WERI-Rb-1 (cell line): ENCODE data around the gene SSH3.
"Not testable (repeated sequence)": the region's sequence is repeated elsewhere in the genome, so short reads cannot be mapped to it uniquely, and the experiment has no call there.

Experiments used
- DNase-seq: peaks from one replicate; pipeline ENCODE4 v3.0.0-alpha.2; 2020
- H3K27ac ChIP-seq: fragments of 250-450 bp; sonication (Bioruptor Pico); 2 replicates; pipeline ENCODE4 v1.5.1; 2020; ENCODE audit warnings: mild to moderate bottlenecking, moderate library complexity
- H3K27me3 ChIP-seq: fragments of 250-450 bp; sonication (Bioruptor Pico); 2 replicates; pipeline ENCODE4 v1.5.1; 2021; ENCODE audit warnings: mild to moderate bottlenecking, low read depth, moderate library complexity; ENCODE audit not compliant: insufficient read depth, severe bottlenecking
- H3K36me3 ChIP-seq: fragments of 250-450 bp; sonication (Bioruptor Pico); 2 replicates; pipeline ENCODE4 v1.5.1; 2020; ENCODE audit warnings: mild to moderate bottlenecking, moderate library complexity
- H3K4me3 ChIP-seq: 2 replicates; pipeline ENCODE4 v1.5.1; 2011; ENCODE audit warnings: low read depth, mild to moderate bottlenecking, control low read depth, low read length
- H3K9me3 ChIP-seq: fragments of 250-450 bp; sonication (Bioruptor Pico); 2 replicates; pipeline ENCODE4 v1.5.1; 2021; ENCODE audit warnings: mild to moderate bottlenecking, moderate library complexity; ENCODE audit not compliant: severe bottlenecking
- CTCF ChIP-seq: IDR thresholded peaks from 2 replicates; pipeline ENCODE4 v1.5.1; 2011; ENCODE audit warnings: low read depth, mild to moderate bottlenecking, control low read depth, inconsistent platforms, low read length

SSH3 gene

DNA sequence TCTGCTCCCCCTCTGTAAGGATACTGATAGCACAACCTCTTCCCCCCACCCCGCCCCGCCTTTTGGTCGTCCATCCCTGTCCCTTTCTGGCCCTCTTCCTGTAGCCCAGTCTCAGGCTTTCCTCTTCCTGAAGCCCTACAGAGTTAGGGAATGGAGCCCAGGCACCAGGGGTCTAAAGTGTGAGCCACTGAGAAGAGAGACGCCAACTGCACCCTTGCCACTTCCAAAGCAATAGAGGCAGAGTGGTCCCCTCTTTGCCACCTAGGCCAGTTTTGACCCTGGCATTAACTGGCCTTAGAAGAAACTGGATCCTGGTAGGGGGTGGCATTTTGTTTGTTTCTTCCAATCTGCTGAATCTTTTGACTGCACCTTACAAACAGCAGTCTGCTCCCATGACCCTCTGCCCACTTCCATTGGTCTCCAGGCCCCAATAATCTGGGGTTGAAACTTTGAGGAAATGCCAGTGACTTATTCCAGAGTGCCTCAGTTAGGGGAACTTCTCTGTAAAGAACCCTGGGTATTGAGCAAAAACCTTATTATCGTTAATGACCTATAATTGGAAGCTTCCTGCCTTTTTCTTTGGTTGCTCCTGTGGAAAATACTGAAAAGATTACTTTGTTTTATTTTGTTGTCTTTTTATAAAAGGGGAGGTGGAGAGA lies 46.7 kb upstream of the SSH3 start:
- no peaks in the 10 kb centered on the region for H3K9me3 ChIP-seq
- H3K4me3 ChIP-seq: no peak overlapping the region
- no peak overlapping the region for H3K27ac ChIP-seq
- no peak for TF ChIP-seq CTCF
- H3K36me3 ChIP-seq: peaks cover 54% of the 10 kb centered on the region
- DNase-seq: no peak
- H3K27me3 ChIP-seq: no peaks in the 10 kb centered on the region

GRCh38 chr11:67260406-67260805 lies 42.9 kb upstream of the SSH3 start:
- Histone ChIP-seq H3K4me3 (no peak overlapping the region), H3K27ac (no peak overlapping the region), H3K36me3 (peaks cover 16% of the 10 kb centered on the region), H3K27me3 (no peaks in the 10 kb centered on the region), H3K9me3 (no peaks in the 10 kb centered on the region)
- DNase-seq: no peak
- TF ChIP-seq CTCF: no peak

DNA sequence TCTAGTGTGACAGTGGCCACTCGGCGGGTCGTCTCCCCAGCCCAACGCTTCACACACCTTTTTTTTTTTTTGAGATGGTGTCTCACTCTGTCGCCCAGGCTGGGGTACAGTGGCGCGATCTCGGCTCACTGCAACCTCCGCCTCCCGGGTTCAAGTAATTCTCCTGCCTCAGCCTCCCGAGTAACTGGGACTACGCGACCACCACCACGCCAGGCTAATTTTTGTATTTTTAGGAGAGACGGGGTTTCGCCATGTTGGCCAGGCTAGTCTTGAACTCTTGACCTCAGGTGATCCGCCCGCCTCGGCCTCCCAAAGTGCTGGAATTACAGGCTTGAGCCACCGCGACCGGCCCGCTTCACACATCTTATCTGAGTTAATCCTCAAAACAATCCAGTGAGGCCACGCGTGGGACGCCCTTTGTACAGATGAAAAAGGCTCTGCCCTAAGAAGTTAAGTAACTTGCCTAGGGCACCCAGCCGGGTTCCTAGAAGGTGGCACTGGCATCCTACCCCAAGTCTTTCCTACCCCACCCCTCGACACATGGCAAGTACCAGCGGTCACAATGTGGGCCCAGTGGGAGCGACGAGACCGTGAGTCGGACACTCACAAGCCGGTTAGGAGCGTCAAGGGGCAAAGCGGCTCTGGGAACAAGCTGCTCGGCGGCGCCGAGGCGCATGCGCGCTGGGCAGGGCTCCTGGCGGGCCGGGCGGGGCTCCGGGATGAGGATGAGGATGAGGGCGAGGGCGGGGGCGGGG lies 42.3 kb upstream of the SSH3 start:
- DNase-seq: peak; percentile 79
- peaks cover 11% of the 10 kb centered on the region for H3K36me3 ChIP-seq
- peak overlapping the region; percentile 39 for H3K4me3 ChIP-seq
- not testable (repeated sequence) for H3K9me3 ChIP-seq, H3K27me3 ChIP-seq
- 0 out of 2 replicates have a peak overlapping the region, but pooled peaks have one; percentile 9 for H3K27ac ChIP-seq

DNA sequence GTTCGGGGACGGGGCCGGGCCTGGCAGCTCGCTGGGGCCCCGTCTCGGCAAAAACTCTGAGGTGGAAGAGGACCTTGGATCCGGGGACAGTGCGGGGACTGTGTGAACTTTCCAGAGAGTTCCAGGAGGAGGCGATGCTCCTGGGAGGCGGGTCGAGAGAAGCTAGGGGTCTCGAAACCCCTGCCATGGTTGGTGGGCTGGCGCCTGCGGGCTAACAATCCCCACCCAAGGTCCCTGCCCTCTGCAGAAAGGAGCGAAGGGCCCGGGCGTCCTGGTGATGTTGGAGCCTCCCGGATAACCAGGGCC lies 41.7 kb upstream of the SSH3 start:
- Histone ChIP-seq H3K27me3 (no peaks in the 10 kb centered on the region), H3K4me3 (peak overlapping the region; percentile 39; the same call in 1 of the 2 replicates), H3K27ac (no peak overlapping the region), H3K36me3 (peaks cover 7% of the 10 kb centered on the region), H3K9me3 (no peaks in the 10 kb centered on the region)
- no peak for DNase-seq
- peak; percentile 46 for TF ChIP-seq CTCF

DNA sequence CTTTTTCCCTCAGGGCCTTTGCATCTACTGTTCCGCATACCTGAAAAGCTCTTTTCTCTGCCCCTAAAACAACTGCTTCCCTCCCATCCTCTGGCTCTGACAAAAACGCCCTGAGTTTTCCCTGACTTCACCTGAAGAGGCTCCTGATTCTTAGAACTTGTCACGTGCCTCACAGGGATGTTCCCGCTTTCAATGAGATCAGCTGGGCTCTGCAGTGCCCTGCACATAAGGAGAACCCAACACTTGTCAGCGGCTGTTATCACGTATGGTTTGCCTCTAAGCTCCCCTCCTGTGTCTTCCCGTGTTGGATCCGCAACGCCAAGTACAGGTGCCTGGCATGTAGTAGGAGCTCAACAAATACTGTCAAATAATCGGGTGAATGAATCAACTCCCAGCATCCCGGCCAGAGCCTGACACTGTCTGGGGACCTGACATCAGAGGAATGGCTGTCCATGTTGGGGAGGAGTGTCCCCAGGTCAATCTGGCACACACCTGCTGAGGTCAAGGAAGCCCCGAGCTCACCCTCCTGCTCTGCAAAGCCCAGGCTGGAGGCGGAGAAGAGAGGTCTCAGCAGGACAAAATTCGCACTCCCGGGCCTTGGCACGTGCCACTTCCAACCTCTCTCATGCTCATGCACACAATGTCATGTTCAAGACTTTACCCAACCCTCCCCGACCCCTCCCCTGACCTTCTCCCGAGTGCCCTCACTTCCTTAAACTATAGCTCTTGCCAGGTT lies 41.2 kb upstream of the SSH3 start:
- no peak for TF ChIP-seq CTCF
- Histone ChIP-seq H3K9me3 (no peaks in the 10 kb centered on the region), H3K27me3 (no peaks in the 10 kb centered on the region), H3K27ac (no peak overlapping the region), H3K4me3 (no peak overlapping the region), H3K36me3 (peaks cover 2% of the 10 kb centered on the region)
- DNase-seq: no peak
